Stimulated activated naive B cell treated with anti-CD40 and anti-IgM and Interleukin-4, amounts not matched to agents 10 μg/mL and 1 μg/mL and 100 μg/mL, for 72 hours (primary cell): Measurements from ENCODE around the gene RAD9A.

ENCODE experiments used
- ATAC-seq, 2 donors: fragments of 150-1000 bp; cut with Tn5 transposase; replicated peaks; 2 replicates each; pipeline ENCODE4 v1.10.0; 2021; ENCODE audit warnings: moderate library complexity in 1 of 2
- DNase-seq: peaks from one replicate; pipeline ENCODE4 v3.0.0; 2021
- H3K27ac Mint-ChIP-seq: one replicate; pipeline ENCODE4 v1.8.0; 2022; ENCODE audit warnings: mild to moderate bottlenecking, mixed read lengths
- H3K27me3 Mint-ChIP-seq, 2 donors: one replicate each; pipeline ENCODE4 v1.8.0; 2022; ENCODE audit warnings: mixed read lengths in 2 of 2
- H3K36me3 Mint-ChIP-seq, 2 donors: one replicate each; pipeline ENCODE4 v1.8.0; 2022; ENCODE audit warnings: mixed read lengths in 2 of 2, mild to moderate bottlenecking in 1 of 2
- H3K4me1 Mint-ChIP-seq, 2 donors: one replicate each; pipeline ENCODE4 v1.8.0; 2022; ENCODE audit warnings: mixed read lengths in 2 of 2, mild to moderate bottlenecking in 1 of 2
- H3K4me3 Mint-ChIP-seq, 2 donors: one replicate each; pipeline ENCODE4 v1.8.0; 2022; ENCODE audit warnings: mild to moderate bottlenecking in 2 of 2, mixed read lengths in 2 of 2, moderate library complexity in 1 of 2
- H3K9me3 Mint-ChIP-seq, 2 donors: one replicate each; pipeline ENCODE4 v1.8.0; 2022; ENCODE audit warnings: mixed read lengths in 2 of 2, mild to moderate bottlenecking in 1 of 2

RAD9A gene

DNA sequence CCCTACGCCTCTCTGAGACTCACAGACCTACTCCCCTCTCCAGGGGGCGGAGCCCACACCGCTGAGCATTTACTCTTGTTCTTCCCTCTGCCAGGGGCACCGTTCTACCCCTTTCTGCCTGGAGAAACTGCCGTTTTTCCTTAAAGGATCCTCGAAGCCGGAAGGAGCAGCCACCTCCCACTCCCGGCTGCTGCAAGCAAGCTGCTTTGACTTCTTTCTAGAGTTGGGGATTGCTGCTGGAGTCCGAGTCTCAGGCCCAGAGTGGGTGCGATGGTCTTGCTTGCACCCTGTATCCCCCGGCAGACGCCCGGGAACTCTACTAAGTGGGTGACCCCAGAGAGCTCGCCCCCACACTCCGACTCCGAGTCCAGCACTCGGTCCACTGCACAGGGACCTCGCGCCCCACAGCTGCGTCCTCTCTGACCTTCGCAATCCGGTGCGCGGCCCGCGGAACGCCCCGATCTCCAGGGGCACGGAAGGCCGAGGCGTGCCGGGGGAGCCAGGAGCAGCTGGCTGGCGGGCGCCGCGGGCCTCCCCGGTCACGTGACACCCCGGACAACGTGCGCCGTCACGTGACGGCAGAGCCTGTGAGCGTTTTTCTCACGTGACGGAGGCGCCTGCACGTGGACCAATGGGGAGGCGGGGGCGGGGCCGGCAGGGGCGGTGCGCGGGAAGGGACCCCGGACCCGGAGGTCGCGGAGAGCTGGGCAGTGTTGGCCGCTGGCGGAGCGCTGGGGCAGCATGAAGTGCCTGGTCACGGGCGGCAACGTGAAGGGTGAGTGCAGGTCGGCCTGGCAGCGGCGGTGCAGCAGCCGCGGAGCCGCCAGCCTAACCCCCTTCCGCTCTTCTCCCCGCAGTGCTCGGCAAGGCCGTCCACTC, at the start of gene RAD9A:
TSS of gene RAD9A (plus strand) at position 683 of the 879 bp plus-strand sequence. CDS start at position 742, 59 bp downstream.
- Mint-ChIP-seq H3K36me3 (peaks cover 11 to 13% of the 10 kb centered on the region in 2 donors), H3K4me3 (peak within 1 kb of the TSS; percentile 94 to 96), H3K27ac (peak within 1 kb of the TSS; percentile 92), H3K27me3 (no peaks in the 10 kb centered on the region), H3K4me1 (peaks cover 31 to 59% of the 10 kb centered on the region in 2 donors), H3K9me3 (no peaks in the 10 kb centered on the region)
- peak; percentile 89 for DNase-seq
- peak; percentile 73 to 82 for ATAC-seq

DNA sequence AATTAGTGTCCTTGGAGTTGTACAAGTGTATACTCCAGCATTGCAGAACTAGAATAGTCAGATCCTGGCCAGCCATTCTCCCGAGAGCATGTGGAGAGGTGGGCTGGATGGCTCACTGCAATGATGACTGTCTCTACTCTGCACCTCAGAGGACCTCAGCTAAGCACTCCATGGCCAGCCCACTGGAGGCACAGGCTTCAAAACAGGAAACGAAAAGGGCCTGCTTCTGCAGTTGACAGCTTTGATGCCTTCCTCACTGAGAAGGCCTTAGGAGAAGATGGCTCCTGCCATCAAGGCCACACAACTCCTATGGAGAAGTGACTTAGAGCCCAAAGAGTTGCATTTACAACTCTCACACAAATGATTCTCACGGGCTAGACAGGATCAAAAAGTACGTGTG, 47.5 kb upstream of the RAD9A start:
- DNase-seq (no peak), ATAC-seq (peak; percentile 79)
- peaks cover 0 to under 1% of the 10 kb centered on the region in 2 donors for H3K36me3 Mint-ChIP-seq
- peaks cover 37 to 52% of the 10 kb centered on the region in 2 donors for H3K4me1 Mint-ChIP-seq
- H3K9me3 Mint-ChIP-seq: no peaks in the 10 kb centered on the region
- H3K27ac Mint-ChIP-seq: peak overlapping the region; percentile 89
- peak overlapping the region in 1 of 2 donors; percentile 44 for H3K4me3 Mint-ChIP-seq
- H3K27me3 Mint-ChIP-seq: no peaks in the 10 kb centered on the region

DNA sequence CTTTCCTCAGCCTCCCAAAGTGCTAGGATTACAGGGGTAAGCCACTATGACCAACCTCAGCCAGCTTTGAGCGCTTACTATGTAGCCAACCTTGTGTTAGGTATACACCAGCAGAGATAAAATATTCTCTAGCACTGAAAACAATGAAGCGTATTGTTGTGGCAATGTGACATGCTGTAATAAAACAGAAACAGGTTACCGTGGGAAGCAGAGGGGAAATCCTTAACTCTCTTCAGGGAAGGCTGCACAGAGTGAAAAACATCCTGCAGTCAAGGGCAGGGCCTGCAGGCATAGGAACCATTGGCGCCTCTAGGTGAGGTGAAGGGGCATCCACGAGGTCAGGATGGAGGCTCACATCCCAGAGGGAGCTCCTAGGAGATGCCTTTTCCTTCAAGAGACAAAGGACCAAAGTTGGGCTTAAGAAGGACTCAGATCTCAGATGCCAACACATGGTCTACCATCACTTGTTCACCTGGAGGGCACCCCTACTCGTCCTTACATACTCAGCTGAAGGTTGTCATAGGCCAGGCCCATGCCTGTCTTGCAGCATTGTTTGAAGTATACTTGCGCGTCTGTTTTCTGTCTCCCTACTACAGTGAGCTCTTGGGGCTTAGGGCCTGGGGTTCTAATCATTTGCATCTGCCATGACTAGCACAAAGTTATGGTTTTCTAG, 46.4 kb upstream of the RAD9A start:
- Mint-ChIP-seq H3K4me3 (peak overlapping the region; percentile 9 to 39), H3K9me3 (no peaks in the 10 kb centered on the region), H3K36me3 (peaks cover 0 to 7% of the 10 kb centered on the region in 2 donors), H3K27ac (peak overlapping the region; percentile 81), H3K27me3 (no peaks in the 10 kb centered on the region), H3K4me1 (peaks cover 47 to 64% of the 10 kb centered on the region in 2 donors)
- DNase-seq (no peak), ATAC-seq (peak; percentile 69 to 71)

DNA sequence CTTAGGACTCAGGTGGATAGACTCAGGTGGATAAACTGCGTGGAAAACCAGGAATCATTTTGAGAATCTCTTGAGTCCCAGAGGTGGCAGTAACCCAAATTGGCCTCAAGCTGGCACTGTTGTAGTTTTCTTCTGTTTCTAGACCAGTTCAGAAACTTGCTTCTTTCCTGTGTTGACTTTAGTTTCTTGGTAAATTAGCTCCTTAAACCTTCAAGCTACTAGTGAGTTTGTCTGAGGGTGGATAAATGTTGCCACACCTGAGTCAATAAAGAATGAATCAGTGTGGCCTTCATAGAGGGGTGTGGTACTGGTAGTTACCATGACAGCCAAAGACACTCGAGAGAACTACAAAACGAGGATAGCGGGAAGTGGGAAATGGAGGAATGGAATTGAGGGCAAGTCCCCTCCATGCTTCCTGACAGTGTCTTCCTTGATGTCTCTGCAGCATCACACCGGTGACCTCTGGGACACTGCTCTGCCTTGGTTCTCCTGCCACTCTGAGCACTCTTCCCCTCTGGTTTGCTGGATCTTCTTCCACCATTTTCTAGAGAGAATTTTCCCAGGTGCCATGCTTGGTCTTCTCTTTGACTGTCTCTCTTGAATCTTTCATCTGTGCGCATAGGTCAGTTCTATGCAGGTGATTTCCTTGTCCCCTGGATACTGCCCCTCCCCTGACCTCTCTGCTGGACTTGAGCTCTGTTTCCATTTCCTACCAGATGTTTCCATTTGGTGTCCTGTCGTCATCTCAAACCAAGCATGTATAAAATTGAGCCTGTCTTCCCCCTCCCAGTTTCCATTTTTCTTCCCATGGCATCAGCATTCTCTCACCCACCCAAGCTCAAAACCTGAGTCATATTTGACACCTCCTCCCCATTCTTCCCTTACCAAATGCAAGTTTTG, 45.6 kb upstream of the RAD9A start:
- peak; percentile 41 to 55 for ATAC-seq
- DNase-seq: no peak
- Mint-ChIP-seq H3K27ac (peak overlapping the region; percentile 81), H3K36me3 (peaks cover 3 to 10% of the 10 kb centered on the region in 2 donors), H3K27me3 (no peaks in the 10 kb centered on the region), H3K9me3 (no peaks in the 10 kb centered on the region), H3K4me3 (peak overlapping the region in 1 of 2 donors; percentile 39), H3K4me1 (peaks cover 50 to 70% of the 10 kb centered on the region in 2 donors)

DNA sequence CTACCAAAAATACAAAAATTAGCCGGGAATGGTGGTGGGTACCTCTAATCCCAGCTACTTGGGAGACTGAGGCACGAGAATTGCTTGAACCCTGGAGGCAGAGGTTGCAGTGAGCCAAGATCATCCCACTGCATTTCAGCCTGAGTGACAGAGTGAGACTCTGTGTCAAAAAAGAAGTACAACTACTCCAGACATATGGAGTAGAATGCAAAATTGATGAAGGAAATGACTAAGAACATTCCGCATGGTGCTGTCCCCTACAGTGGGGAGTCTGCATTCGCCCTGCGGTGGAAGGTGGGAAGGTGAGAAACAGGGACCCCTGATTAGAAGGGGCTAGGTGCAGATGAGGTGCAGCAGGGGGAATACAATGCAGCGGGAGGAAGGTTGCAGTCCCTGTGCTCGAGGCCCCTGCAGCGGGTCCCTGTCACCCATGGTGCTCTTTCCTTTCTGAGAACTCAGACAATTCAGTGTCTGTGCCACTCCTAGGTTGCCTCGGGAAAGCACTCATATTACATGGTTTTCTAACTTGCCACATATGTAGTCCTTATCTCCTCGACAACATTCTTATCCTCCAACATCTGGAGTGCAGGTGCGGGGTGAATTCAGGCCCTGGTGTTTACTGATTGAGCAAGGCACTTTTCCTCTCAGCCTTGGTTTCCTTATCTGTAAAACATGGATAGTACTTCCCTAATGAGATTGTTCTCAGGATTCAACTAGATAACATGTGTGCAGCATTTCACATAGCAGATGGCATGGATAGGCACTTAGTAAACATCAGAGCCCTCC, 43.6 kb upstream of the RAD9A start:
- no peaks in the 10 kb centered on the region for H3K9me3 Mint-ChIP-seq
- no peak for ATAC-seq
- no peak for DNase-seq
- H3K4me3 Mint-ChIP-seq: peak overlapping the region in 1 of 2 donors; percentile 33
- peaks cover 15 to 23% of the 10 kb centered on the region in 2 donors for H3K36me3 Mint-ChIP-seq
- H3K27ac Mint-ChIP-seq: no peak overlapping the region
- H3K4me1 Mint-ChIP-seq: peaks cover 62 to 78% of the 10 kb centered on the region in 2 donors
- H3K27me3 Mint-ChIP-seq: no peaks in the 10 kb centered on the region

DNA sequence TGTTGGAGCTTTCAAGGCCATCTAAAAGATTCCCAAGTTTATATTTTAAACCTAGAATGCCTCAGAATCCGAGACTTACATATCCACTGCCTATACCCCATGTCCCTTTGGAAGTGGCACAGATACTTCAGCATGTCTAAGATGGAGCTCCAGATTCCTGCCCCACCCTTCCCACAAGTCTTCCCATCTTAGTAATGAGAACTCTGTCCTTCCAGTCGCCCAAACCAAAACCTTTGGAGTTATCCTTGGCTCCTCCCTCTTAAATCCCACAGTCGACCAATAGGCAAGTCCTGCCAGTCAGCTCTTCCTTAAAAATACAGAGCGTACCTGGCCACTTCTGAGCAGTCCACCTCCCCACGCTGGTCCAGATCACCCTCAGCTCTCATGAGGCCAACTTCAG, 42.8 kb upstream of the RAD9A start:
- peaks cover 67 to 77% of the 10 kb centered on the region in 2 donors for H3K4me1 Mint-ChIP-seq
- H3K4me3 Mint-ChIP-seq: no peak overlapping the region
- DNase-seq (no peak), ATAC-seq (no peak)
- peaks cover 15 to 24% of the 10 kb centered on the region in 2 donors for H3K36me3 Mint-ChIP-seq
- H3K27ac Mint-ChIP-seq: no peak overlapping the region
- no peaks in the 10 kb centered on the region for H3K27me3 Mint-ChIP-seq
- H3K9me3 Mint-ChIP-seq: no peaks in the 10 kb centered on the region

DNA sequence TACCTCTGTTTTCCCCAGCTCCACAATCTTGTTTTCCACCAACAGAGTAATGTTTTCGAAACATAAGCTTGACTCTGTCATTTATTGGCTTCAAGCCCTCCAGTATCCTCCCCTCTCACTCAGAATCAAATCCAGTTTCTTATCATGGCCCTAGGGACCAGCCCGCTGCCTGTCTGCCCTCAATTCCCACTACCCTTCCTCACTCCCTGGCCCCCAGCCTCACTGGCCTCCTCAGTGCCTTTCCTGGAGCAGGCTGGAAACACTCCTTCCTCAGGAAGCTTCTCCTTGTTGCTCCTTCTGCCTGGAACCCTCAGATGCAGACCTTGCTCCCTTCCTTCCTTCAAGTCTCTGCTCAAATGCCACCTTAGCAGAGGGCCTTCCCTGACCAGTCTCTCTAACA, 42.3 kb upstream of the RAD9A start:
- no peaks in the 10 kb centered on the region for H3K9me3 Mint-ChIP-seq
- peaks cover 68 to 77% of the 10 kb centered on the region in 2 donors for H3K4me1 Mint-ChIP-seq
- H3K27ac Mint-ChIP-seq: peak overlapping the region; percentile 73
- no peak overlapping the region for H3K4me3 Mint-ChIP-seq
- no peak for DNase-seq
- H3K36me3 Mint-ChIP-seq: peaks cover 15 to 24% of the 10 kb centered on the region in 2 donors
- no peaks in the 10 kb centered on the region for H3K27me3 Mint-ChIP-seq
- no peak for ATAC-seq

DNA sequence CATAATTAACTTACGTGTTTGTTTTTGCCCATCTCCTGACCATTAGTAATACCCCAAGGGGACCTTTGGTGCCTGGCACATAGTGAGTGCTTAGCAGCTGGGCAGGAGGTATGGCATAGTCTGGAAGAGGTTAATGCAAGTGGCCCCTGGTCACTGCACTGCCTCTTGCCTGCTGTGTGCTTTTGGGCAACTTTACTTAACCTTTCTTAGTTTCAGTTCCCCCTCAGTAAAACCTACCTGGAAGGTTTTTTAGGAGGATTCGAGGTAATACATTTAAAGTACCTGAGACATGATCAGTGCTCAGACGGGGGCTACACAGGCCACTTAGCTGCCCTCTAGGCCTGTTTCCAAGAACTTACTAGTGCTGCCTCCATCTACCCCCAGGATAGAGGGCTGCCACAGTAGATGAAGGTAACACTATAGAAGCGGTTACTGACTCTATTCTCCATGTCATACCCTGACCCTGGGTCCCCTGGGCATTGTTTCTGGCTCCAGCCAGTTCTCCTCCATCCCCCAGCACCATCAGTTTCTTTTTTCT, 41.8 kb upstream of the RAD9A start:
- H3K27ac Mint-ChIP-seq: peak overlapping the region; percentile 73
- H3K4me3 Mint-ChIP-seq: peak overlapping the region; percentile 7 to 23
- ATAC-seq (no peak), DNase-seq (no peak)
- no peaks in the 10 kb centered on the region for H3K9me3 Mint-ChIP-seq
- H3K4me1 Mint-ChIP-seq: peaks cover 70 to 77% of the 10 kb centered on the region in 2 donors
- no peaks in the 10 kb centered on the region for H3K27me3 Mint-ChIP-seq
- H3K36me3 Mint-ChIP-seq: peaks cover 15 to 24% of the 10 kb centered on the region in 2 donors

DNA sequence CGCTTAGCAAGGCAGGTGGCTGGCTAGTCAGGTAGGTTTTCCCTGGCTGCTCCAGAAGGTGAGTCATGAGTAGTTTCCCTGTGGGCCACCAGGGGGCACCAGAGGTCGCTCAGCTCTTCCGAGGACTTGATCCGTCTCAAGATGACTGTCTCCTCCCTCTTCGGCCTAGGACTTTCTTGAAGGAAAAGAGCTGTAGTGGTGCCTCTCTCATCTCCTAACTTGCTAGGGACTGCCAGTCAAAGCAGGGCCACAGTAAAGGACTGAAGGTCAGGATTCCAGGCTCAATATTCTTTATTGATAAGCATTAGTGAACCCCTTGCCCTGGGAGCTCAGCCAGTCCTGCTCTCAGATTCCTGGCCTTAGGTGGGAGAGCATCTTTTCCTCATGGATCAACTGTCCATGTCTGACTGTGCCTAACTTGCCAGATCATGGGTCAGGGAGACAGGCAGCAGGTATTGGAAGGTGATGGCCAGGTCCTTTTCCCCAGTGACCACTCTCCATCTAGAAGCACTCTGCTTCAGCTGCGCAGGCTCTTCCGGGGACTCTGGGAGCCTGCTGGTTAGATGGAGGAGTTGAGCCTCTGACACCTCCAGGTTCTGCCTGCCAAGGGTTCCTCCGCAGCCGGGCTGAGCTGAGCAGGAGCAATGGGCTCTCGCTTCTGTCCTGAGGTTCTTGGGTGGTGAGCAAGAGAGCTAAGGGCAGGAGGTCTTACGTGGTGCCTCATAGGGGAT, 40.3 kb upstream of the RAD9A start:
- ATAC-seq (no peak), DNase-seq (no peak)
- Mint-ChIP-seq H3K9me3 (no peaks in the 10 kb centered on the region), H3K4me3 (peak overlapping the region; percentile 88 to 96), H3K27me3 (no peaks in the 10 kb centered on the region), H3K4me1 (peaks cover 68 to 77% of the 10 kb centered on the region in 2 donors), H3K27ac (peak overlapping the region; percentile 82), H3K36me3 (peaks cover 15 to 24% of the 10 kb centered on the region in 2 donors)

DNA sequence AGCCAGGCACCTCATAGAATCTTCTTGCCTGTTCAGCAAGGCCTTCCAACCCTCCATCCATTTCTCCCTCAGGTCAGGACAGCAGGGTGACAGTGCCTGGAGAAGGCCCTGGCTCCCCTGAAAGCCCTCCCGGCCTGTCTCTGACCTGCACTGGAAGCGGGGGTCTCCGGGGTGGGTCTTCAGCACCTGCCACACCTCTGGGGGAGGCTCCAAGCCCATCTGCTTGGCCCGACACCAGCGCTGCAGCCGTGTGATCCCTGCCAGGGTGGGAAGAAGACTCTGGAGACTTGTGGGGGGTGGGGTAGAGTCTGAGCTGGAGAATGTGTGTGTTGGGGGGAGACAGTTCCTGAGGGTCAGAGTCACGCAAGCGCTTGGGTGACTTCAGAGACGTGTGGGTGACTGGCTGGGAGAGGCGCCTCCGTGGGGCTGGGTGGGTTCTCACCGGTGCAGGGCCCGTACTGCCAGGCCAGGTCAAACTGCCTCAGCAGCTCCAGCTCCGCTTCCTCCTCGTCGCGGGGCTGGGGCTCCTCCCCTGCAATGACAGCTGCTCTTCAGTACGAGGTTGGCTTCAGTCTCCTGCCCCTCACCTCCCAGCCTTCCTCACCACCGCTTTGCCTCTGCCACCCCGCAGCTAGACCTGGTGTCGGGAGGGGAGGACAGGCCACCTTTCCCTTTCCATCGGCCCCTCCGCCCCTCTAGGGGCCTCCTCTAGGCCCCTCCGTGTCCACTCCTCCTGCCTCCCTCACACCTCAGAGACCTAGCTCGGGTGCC, 39.1 kb upstream of the RAD9A start:
- ATAC-seq: peak; percentile 41 to 45
- Mint-ChIP-seq H3K36me3 (peaks cover 15 to 24% of the 10 kb centered on the region in 2 donors), H3K4me1 (peaks cover 78 to 81% of the 10 kb centered on the region in 2 donors)

DNA sequence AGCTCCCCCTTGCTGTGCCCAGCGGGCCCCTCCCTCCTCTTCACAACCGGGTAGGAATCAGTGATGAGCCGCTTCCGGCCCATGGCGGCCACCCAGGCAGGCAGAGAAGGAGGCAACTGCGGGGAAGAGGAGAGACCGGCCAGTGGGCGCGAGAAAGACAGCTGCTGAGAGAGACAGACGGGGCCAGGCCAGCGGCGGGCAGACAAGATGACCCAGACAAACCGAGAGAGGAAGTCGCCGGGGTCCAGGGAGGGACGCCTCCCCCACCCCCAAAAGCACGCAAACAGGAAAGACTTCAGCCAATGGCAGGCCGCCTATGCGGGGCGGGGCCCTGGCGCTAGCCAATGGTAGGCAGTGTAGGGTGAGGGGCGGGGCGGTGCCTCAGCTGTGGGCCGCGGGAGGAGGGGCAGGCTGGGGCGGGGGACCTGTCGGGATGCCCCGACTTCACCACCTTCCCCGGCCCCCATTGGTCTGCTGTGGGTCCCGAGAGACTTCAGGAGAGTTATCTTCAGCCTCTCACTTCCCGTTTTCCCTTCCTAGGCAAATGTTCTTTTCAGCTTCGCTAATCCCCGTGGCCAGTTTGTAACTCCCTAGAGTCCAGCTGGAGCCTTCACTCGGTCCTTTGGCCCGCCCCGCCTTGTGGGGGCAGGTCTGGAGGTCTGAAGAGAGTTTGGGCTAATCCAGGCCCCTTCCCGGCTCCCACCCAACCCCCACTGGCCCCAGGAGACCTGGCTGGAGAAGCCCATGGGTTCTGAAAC, 38.3 kb upstream of the RAD9A start, which contains the start of gene POLD4:
TSS of gene POLD4 (minus strand) at position 230 of the 758 bp plus-strand sequence. CDS start at position 83, 147 bp downstream.
- Mint-ChIP-seq H3K4me1 (peaks cover 80 to 81% of the 10 kb centered on the region in 2 donors), H3K9me3 (no peaks in the 10 kb centered on the region), H3K4me3 (peak within 1 kb of the TSS; percentile 88 to 96), H3K36me3 (peaks cover 18 to 24% of the 10 kb centered on the region in 2 donors), H3K27ac (peak within 1 kb of the TSS; percentile 99), H3K27me3 (no peaks in the 10 kb centered on the region)
- peak; percentile 79 to 84 for ATAC-seq
- peak; percentile 99 for DNase-seq

More for the DNA sequence above, 39.1 kb upstream of the RAD9A start:
- H3K27ac Mint-ChIP-seq: peak overlapping the region; percentile 99
- peak overlapping the region; percentile 88 to 96 for H3K4me3 Mint-ChIP-seq
- H3K27me3 Mint-ChIP-seq: no peaks in the 10 kb centered on the region
- DNase-seq: no peak
- no peaks in the 10 kb centered on the region for H3K9me3 Mint-ChIP-seq
